HG03196 (cell line): ENCODE measurements around the gene ESRRB.
"Not testable (repeated sequence)": the region's sequence is repeated elsewhere in the genome, so short reads cannot be mapped to it uniquely, and the experiment has no call there.

Experiments
- ATAC-seq: cut with Tn5 transposase; IDR thresholded peaks from one replicate; pipeline ENCODE4 v1.9.1; 2021; ENCODE audit not compliant: unreplicated experiment

The ESRRB gene

GRCh38 chr14:76536636-76537035, 160.7 kb downstream of the ESRRB start:
- not testable (repeated sequence) for ATAC-seq

GRCh38 chr14:76537906-76538647, 162.1 kb downstream of the ESRRB start:
- no peak for ATAC-seq

GRCh38 chr14:76538648-76539008, 162.7 kb downstream of the ESRRB start:
- ATAC-seq, result no peak

- no peak for ATAC-seq
These were observed 163.2 kb downstream of the ESRRB start for GRCh38 chr14:76539130-76539529.

GRCh38 chr14:76541594-76542219, 165.8 kb downstream of the ESRRB start:
- ATAC-seq, result no peak

- no peak for ATAC-seq
These were observed 170.7 kb downstream of the ESRRB start for GRCh38 chr14:76546426-76547221.

- no peak for ATAC-seq
These were observed 171.9 kb downstream of the ESRRB start for GRCh38 chr14:76547831-76548230.

- no peak for ATAC-seq
These were observed 174.6 kb downstream of the ESRRB start for GRCh38 chr14:76550534-76550933.

- ATAC-seq, result no peak
These were observed 175.2 kb downstream of the ESRRB start for GRCh38 chr14:76551116-76551515.
